Effector memory CD4-positive, alpha-beta T cell (primary cell): ENCODE data around the gene HOXA11.

ENCODE experiments used
- DNase-seq, 3 donors: peaks; one replicate each; pipeline ENCODE4 v3.0.0-alpha.2; 2020
- H3K27ac ChIP-seq: 2 replicates; pipeline ENCODE4 v1.7.0; 2013; ENCODE audit warnings: mild to moderate bottlenecking, low read length, moderate library complexity; ENCODE audit not compliant: insufficient read depth, poor library complexity, severe bottlenecking
- H3K27me3 ChIP-seq: replicated peaks from 2 replicates; pipeline ENCODE4 v1.7.0; 2013; ENCODE audit warnings: mild to moderate bottlenecking, low read length; ENCODE audit not compliant: insufficient read depth, control insufficient read depth, poor library complexity, severe bottlenecking
- H3K36me3 ChIP-seq: 2 replicates; pipeline ENCODE4 v1.7.0; 2013; ENCODE audit warnings: mild to moderate bottlenecking, low read length, moderate library complexity; ENCODE audit not compliant: control insufficient read depth, insufficient read depth
- H3K4me1 ChIP-seq: 2 replicates; pipeline ENCODE4 v1.7.0; 2013; ENCODE audit warnings: low read length, mild to moderate bottlenecking; ENCODE audit not compliant: control insufficient read depth, insufficient read depth, poor library complexity, severe bottlenecking
- H3K4me3 ChIP-seq: 2 replicates; pipeline ENCODE4 v1.7.0; 2013; ENCODE audit warnings: low read length, low read depth, mild to moderate bottlenecking; ENCODE audit not compliant: insufficient read depth, poor library complexity, severe bottlenecking
- H3K9me3 ChIP-seq: 2 replicates; pipeline ENCODE4 v1.7.0; 2013; ENCODE audit warnings: mild to moderate bottlenecking, low read length, moderate library complexity; ENCODE audit not compliant: control insufficient read depth

The HOXA11 gene

GRCh38 chr7:27166531-27167505 is 18.2 kb downstream of the HOXA11 start:
- no peak for DNase-seq
- peaks cover 36% of the 10 kb centered on the region for H3K4me1 ChIP-seq
- H3K9me3 ChIP-seq, result no peaks in the 10 kb centered on the region
- H3K36me3 ChIP-seq, result no peaks in the 10 kb centered on the region
- H3K27ac ChIP-seq, result no peak overlapping the region
- peaks cover 93% of the 10 kb centered on the region for H3K27me3 ChIP-seq
- no peak overlapping the region for H3K4me3 ChIP-seq

- no peaks in the 10 kb centered on the region for H3K36me3 ChIP-seq
- peaks cover 40% of the 10 kb centered on the region for H3K4me1 ChIP-seq
- no peak overlapping the region for H3K4me3 ChIP-seq
- DNase-seq, result no peak
- no peak overlapping the region for H3K27ac ChIP-seq
- H3K27me3 ChIP-seq, result peaks cover 87% of the 10 kb centered on the region
- H3K9me3 ChIP-seq, result no peaks in the 10 kb centered on the region
Observed at GRCh38 chr7:27165996-27166530, 19.0 kb downstream of the HOXA11 start.

- Histone ChIP-seq H3K9me3 (no peaks in the 10 kb centered on the region), H3K27me3 (peaks cover 86% of the 10 kb centered on the region), H3K27ac (no peak within 1 kb of the TSS), H3K4me1 (peaks cover 46% of the 10 kb centered on the region), H3K4me3 (no peak within 1 kb of the TSS), H3K36me3 (no peaks in the 10 kb centered on the region)
- no peak for DNase-seq
Observed at GRCh38 chr7:27165089-27165995, 19.7 kb downstream of the HOXA11 start, which contains the start of gene HOXA9. TSS of gene HOXA9 (minus strand) at chr7:27165537. CDS start at chr7:27165457, 80 bp downstream.

- no peak overlapping the region for H3K4me3 ChIP-seq
- H3K4me1 ChIP-seq, result peaks cover 44% of the 10 kb centered on the region
- peaks cover 86% of the 10 kb centered on the region for H3K27me3 ChIP-seq
Observed at GRCh38 chr7:27164367-27165088, 20.5 kb downstream of the HOXA11 start.

GRCh38 chr7:27164045-27164366 is 21.0 kb downstream of the HOXA11 start:
- Histone ChIP-seq H3K36me3 (no peaks in the 10 kb centered on the region), H3K9me3 (no peaks in the 10 kb centered on the region), H3K27me3 (peaks cover 86% of the 10 kb centered on the region), H3K27ac (no peak overlapping the region), H3K4me3 (no peak overlapping the region), H3K4me1 (peaks cover 39% of the 10 kb centered on the region)
- no peak for DNase-seq

More at GRCh38 chr7:27164367-27165088, 20.5 kb downstream of the HOXA11 start:
- Histone ChIP-seq H3K9me3 (no peaks in the 10 kb centered on the region), H3K36me3 (no peaks in the 10 kb centered on the region), H3K27ac (no peak overlapping the region)
- DNase-seq, result no peak

- no peak overlapping the region for H3K4me3 ChIP-seq
- H3K9me3 ChIP-seq, result no peaks in the 10 kb centered on the region
- H3K4me1 ChIP-seq, result peaks cover 44% of the 10 kb centered on the region
- peaks cover 81% of the 10 kb centered on the region for H3K27me3 ChIP-seq
- no peak for DNase-seq
- H3K27ac ChIP-seq, result no peak overlapping the region
- no peaks in the 10 kb centered on the region for H3K36me3 ChIP-seq
Observed at GRCh38 chr7:27163288-27164044, 21.6 kb downstream of the HOXA11 start.

- Histone ChIP-seq H3K4me1 (peaks cover 48% of the 10 kb centered on the region), H3K27me3 (peaks cover 80% of the 10 kb centered on the region), H3K4me3 (no peak overlapping the region)
Observed at GRCh38 chr7:27162561-27163287, 22.3 kb downstream of the HOXA11 start.

GRCh38 chr7:27161721-27162560 is 23.1 kb downstream of the HOXA11 start:
- H3K27me3 ChIP-seq, result peaks cover 77% of the 10 kb centered on the region
- H3K4me1 ChIP-seq, result peaks cover 48% of the 10 kb centered on the region
- DNase-seq, result no peak

More at GRCh38 chr7:27162561-27163287, 22.3 kb downstream of the HOXA11 start:
- Histone ChIP-seq H3K9me3 (no peaks in the 10 kb centered on the region), H3K36me3 (no peaks in the 10 kb centered on the region), H3K27ac (no peak overlapping the region)
- no peak for DNase-seq

More at GRCh38 chr7:27161721-27162560, 23.1 kb downstream of the HOXA11 start:
- H3K36me3 ChIP-seq, result no peaks in the 10 kb centered on the region
- H3K27ac ChIP-seq, result no peak overlapping the region
- no peak overlapping the region for H3K4me3 ChIP-seq
- H3K9me3 ChIP-seq, result no peaks in the 10 kb centered on the region
